ENCODE measurements around the gene GREM1.

GREM1 gene

GRCh38 chr15:32717426-32718226 is at the start of gene GREM1:
GREM1 (plus strand) TSS chr15:32718004; CDS start chr15:32730691, 12,687 bp downstream.
- DNase-seq (ENCODE audit: low spot score) = no peak

- DNase-seq (ENCODE audit: low spot score) = no peak
These were observed 48.9 kb upstream of the GREM1 start for GRCh38 chr15:32668942-32669341.

DNA sequence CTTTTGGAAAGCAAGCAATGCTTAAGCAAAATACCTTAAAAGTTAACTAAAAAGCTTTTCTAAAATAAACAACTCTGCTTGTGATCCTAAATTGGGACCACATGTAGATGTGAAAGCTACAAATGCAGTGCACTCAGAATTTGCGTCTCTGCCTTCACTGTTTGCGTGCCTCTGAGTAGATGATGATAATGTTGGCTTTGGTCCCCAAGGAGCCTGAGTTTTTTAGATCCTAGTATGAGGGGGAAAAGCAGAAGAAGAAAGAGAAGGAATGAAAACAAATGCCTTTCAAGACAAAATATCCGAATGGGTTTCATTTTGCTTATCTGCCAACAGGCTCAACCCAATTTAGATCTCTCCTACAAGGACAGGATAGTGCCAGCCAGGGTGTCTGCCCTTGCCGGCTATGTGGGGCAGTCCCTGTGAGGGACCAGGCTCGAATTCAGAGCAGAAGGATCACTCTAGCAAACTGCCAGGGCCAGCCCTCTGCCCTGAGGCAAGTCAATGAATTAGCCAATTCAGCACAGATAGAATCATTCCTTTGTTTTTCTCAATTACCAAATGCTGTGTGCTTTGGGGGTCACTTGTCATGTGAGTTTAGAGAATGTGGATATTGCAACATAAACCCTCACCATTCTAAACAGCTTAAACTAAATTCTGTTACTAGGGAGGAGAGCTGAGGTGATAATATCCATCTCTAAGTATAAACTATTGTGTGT is 47.8 kb upstream of the GREM1 start:
- DNase-seq (ENCODE audit: low spot score) = peak; percentile 17

DNA sequence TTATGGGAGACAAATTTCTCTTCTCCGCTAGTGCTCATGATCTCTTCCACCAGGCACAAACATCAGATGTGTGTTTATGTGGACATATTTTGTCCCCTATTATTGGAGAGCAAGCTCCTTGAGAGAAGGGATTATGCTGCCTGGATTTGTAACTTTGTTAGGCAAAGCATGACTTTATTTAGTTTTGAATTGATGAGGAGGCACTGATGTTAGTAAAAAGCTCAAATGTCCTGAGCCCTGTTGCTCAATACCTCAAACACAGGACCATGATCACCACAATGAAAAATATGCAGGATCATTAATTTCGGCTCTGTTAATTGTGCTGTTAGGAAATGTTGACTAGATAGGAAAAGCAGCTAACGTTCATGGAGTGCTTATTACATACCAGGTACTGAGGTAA is 47.2 kb upstream of the GREM1 start:
- DNase-seq (ENCODE audit: low spot score) = no peak

DNA sequence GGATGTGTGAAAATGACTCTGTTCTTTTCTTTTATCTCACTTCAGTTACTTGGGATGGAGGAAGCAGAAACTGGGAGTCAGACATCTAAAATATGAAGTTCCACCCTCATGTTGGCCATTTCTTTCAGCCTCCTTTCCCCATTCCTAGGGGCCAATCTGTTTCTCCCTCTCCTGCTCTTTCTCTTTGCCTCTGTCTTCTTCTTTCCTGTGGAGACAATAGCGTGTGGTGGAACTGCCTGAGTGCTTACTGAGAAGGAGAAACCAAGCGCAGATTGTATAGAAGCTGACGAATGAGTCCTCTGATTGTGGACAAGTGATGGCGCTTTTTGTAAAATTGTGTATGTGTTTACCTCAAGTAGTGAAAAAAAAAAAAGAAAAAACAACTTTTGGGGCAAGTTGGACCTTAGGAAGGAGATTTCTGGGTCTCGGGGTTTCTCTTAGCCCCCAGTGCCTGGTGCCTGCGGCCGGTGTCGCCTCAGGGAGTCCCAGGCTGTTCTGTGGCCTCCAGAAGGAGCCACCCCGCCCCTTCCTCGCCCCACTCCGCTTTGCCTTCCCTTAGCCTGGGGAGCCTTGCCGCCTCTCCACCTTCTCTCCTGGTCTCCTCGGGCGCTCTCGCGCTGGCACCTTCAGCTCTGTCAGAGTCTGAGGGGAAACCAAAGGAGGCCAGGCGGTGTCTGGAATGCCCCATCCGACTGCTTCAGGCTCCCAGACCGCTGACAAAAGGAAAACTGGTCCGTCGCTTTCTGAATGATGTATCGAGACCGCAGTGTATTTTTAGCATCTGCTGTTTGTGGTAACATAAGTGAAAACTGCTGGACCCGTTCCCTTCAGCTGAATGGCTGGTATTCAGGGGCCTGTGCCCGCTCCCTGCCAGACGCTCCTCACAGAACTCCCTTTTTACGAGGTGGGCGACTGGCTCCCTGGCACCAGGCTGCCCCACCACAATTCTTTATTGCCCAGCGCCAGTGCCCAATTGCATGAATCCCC is 46.2 kb upstream of the GREM1 start:
- no peak for DNase-seq (ENCODE audit: low spot score)

DNA sequence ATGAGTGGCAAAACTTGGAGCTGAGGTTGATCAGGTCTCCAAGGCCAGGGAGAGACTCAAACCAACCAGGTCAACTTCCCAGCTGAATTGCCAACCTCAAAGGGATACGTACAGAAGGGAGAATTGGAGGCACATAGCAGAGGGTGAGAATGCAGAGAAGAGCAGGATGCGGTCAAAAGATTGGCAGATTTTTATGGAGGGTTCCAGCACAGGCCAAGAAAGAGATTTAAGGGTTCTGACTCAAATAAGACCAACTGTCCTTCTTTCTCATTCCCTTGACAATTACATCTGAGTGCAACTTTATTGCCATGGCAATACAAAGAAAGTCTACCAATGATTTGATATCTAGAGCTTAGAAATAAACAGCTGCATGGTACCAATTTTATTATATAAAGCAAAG is 43.1 kb upstream of the GREM1 start:
- no peak for DNase-seq (ENCODE audit: low spot score)

DNA sequence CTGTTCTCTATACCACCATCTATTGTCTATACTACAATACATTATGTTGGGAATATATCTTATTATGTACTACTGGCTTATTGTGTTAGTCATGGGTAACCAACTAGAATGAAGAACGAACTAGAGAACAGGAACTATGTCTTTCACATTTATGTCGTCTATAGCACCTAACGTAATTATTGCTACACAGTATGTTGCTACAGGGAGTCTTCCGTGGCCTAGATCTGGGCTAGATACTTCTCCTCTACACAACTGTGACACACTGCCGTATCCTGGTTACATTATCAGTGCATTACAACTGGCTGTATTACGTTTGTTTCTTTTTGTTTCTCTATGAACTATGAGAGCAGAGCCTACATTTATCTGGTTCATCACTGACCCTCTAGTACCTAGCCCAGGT is 42.3 kb upstream of the GREM1 start:
- DNase-seq (ENCODE audit: low spot score) = no peak

- no peak for DNase-seq (ENCODE audit: low spot score)
These were observed 41.6 kb upstream of the GREM1 start for GRCh38 chr15:32676169-32676568.

- DNase-seq (ENCODE audit: low spot score) = peak; percentile 47
These were observed 40.5 kb upstream of the GREM1 start for GRCh38 chr15:32677238-32677750.

GRCh38 chr15:32679298-32679690 is 38.5 kb upstream of the GREM1 start:
- DNase-seq (ENCODE audit: low spot score) = no peak

DNA sequence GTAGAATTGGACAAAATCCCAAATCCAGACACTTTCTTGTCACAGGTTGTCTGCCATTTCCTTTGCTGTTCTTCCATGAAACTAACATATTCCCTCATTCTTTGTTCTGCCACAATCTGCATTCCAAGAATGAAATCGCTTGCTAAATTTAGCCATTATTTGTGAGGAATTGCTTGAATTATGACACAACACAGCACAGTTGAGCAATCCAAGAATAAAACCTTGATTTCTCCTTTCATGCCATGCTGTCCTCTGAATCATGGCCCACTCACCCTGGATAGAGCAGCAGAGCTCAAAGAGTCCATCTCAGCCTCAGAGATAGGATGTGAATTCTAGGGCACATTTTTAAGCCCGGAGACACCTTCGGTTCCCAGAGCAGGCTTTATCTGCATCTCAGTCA is 35.2 kb upstream of the GREM1 start:
- DNase-seq (ENCODE audit: low spot score) = no peak

DNA sequence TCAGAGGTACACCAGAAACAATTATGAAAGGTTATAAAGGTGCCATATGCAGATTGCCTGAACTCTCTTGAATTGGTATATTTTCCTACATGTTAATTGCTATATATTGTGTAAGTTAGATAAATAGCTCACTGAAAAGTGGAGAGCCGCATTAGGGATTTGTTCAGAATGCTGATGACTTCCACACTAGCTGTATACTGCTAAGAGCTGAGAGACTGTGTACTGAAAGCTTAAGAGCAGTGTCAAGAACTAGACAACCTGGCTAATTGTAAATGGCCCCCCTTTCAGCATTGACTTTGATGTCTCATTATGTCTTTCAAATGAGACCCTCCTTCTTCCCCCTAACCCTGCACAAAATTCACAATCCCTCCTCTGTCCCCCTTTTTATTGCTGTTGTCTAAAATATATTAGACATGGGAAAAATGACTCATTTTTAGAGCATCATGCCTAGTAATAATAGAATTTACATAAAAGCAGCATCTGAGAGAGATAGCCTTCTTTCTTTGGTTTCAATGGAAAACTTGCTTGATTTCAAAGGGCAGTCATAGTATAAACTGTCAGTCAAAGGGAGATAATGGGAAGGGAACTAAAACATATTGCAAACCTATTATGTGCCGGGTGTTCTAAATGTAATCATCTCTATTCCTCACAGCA is 34.7 kb upstream of the GREM1 start:
- no peak for DNase-seq (ENCODE audit: low spot score)

DNA sequence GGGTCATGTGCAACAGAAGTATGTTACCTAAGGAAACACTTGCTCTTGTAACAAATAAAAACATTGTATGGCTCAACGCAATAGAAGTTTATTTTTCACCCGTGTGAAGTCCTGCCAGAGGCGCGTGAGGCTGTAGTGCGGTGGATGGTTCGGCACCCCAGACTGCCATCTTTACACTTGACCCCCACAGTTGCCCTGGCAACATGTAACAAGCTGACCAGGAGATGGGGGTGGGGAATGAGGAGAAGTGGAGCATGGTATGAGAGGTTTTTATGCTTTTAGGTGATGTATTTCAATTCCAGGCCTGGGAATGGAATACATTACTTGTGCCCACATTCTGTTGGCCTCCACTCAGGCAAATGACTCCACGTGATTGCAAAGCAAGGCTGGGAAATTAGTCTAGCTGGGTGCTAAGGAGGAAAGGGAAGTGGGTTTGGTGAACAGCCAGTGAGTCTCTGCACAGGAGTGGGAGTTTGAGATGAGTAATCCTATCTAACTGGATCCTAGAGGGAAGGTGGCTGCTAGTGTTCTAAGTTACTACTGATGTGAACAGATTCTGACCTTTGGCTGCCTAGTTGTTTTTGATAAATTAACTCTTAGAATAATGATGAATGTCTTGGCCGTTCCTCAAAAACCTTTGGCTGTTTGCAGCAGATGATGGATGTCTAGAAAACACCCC is 33.8 kb upstream of the GREM1 start:
- no peak for DNase-seq (ENCODE audit: low spot score)

DNA sequence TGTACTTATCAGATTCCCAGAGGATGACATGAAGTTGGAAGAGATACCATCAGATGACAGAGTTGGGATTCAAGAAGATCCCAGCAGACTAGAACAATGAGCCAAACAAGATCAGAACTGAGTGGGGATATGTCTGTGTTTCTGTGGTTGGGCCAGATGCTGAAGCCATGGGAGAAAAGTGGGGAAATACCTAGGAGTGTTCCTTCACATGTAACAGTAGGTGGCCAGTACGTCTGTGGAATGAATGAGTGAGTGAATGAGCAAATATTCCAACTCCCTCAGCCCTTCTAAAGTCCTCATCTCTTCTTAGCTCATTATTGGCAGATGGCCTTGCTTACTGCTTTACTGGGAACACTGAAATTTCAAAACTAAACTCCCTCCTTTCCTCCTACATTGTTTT is 32.2 kb upstream of the GREM1 start:
- no peak for DNase-seq (ENCODE audit: low spot score)

- DNase-seq (ENCODE audit: low spot score) = no peak
These were observed 30.2 kb upstream of the GREM1 start for GRCh38 chr15:32687556-32687955.

DNA sequence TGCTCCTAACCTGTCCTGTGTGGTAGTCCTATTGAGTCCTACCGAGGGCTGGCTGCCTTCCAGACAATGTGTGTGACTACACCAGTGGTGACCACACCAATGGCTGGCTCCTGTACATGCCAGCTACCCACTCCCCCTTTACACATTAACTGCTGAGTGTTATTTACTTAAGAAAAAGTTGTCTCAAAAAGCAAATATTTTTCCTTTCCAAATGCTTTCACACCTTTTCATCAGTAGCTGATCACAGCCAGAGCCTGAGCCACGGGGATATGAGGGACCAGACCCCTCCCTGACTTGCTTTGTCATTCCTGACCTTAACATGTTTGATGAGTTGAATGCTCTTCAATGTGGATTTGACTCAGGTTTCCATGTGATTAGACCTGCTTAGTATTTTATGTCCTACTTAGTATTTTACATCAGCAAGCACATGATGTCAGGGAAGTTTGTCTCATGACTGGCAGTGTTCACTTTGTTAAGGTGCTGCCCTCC is 29.6 kb upstream of the GREM1 start:
- no peak for DNase-seq (ENCODE audit: low spot score)

DNA sequence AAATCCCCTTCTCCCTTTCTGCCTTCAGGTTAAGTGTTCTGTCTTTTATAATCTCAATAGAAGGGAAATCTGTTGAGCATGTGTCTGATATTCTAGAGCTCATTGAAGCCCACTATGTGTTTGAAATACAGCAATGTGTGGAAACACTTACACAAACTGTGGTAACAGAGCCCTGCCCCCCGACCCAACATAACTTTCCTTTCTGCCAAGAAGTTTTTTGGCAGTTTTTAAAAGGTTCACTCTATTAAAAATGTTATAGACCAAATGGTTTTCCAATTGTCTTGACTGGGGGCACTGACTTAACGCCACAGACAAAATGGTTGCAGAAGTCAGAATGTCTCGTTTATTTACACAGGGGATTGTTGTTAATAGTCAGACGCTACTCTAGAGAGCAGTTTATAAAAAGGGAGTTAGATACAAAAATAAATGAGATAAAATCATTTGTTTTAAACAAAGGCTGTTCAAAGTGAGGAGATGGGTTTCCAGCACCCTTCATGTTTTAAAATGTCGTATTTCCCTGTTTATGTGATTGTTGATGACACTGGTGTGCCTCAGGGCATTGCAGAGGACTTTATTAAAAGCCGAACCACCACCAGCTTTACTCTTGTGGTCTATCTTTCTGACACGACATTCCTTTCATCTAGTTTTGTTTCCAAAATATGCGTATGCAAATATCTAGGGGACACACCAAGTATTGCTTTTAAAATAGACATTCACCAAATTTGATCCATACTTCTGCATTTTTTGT is 26.7 kb upstream of the GREM1 start:
- no peak for DNase-seq (ENCODE audit: low spot score)

DNA sequence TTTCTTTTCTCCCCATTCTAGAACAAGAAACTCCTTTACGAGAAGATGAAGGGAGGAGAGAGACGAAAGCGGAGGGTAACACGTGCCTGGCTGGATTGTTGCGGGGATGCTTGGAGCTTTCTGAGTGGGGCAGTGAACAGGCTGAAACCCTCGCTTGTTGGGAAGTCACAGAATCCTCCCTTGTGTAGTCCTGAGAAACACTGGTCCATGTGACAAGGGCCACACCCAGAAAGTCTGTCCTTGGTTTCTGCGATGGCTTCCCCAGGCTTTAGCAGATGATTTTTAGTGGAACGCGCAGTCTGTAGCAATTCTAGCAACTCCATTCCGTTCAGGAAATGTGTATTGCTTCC is 26.1 kb upstream of the GREM1 start:
- no peak for DNase-seq (ENCODE audit: low spot score)

DNA sequence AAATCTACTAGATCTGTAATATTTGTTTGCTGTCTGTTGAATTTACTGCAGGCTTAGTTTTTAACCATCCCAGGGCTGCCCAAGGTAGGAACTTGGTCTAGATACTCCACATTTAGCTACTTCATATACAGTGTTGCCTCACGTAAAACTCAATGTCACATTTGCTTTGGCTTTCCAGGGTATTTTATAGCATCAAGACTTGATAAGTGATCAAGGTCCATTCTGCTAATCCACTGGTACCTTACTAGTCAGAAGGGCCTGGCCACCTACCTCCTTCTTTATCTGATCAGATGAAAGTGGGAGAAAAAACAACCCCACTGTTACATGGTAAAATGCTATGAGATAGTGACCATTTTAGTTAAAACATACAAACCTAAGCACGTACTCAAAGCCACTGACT is 25.5 kb upstream of the GREM1 start:
- no peak for DNase-seq (ENCODE audit: low spot score)

Measured in HuH-7 (cell line).